ENCODE results near the gene NOS3. TPM values are rescaled to one million over a fixed set of nuclear protein-coding genes. Genes with fewer than 3 reads are reported as not detected.

The NOS3 gene
- polyA plus RNA-seq, 1 donor from 2014 or later, result not detected

- H3K27me3 ChIP-seq (ENCODE audit: insufficient read depth, low read depth, low read length), result no peaks in the 10 kb centered on the region
- H4K20me1 ChIP-seq (ENCODE audit: insufficient read depth), result no peaks in the 10 kb centered on the region
- H3K9me2 ChIP-seq (ENCODE audit: insufficient read depth, low read length), result no peaks in the 10 kb centered on the region
- H3K4me2 ChIP-seq (ENCODE audit: low read length), result no peak overlapping the region
- no peak for TF ChIP-seq POLR2AphosphoS5 (IDR thresholded peaks at IDR 0.05)
- no peak for TF ChIP-seq EZH2 (IDR thresholded peaks at IDR 0.05; ENCODE audit: borderline replicate concordance, insufficient read depth, low read length, poor library complexity, severe bottlenecking)
- no peak for TF ChIP-seq MXI1 (conservative IDR thresholded peaks at IDR 0.05; ENCODE audit: poor library complexity, severe bottlenecking)
- TF ChIP-seq TAF1 (IDR thresholded peaks at IDR 0.05; ENCODE audit: low read depth), result no peak
- TF ChIP-seq EP300 (conservative IDR thresholded peaks at IDR 0.05; ENCODE audit: poor library complexity, severe bottlenecking), result no peak
- TF ChIP-seq SMC3 (conservative IDR thresholded peaks at IDR 0.05; ENCODE audit: poor library complexity), result no peak
- TF ChIP-seq RAD21 (conservative IDR thresholded peaks at IDR 0.05), result no peak
- no peak for TF ChIP-seq REST (IDR thresholded peaks at IDR 0.05; ENCODE audit: borderline replicate concordance)
- TF ChIP-seq CTCF (IDR thresholded peaks at IDR 0.05; ENCODE audit: poor library complexity, severe bottlenecking), result no peak
- H3K79me2 ChIP-seq (replicated peaks; ENCODE audit: insufficient read depth, low read length), result peaks cover 3% of the 10 kb centered on the region
- H3K4me3 ChIP-seq (ENCODE audit: low read length), result no peak overlapping the region
- no peaks in the 10 kb centered on the region for H3K9me3 ChIP-seq (ENCODE audit: low read length)
- H2AFZ ChIP-seq (ENCODE audit: low read depth, low read length), result no peak overlapping the region
- no peaks in the 10 kb centered on the region for H3F3A ChIP-seq (ENCODE audit: insufficient read depth, low read length, poor library complexity, severe bottlenecking)
- no peak overlapping the region for H3K27ac ChIP-seq (ENCODE audit: low read length)
- H3K36me3 ChIP-seq (ENCODE audit: insufficient read depth, low read length), result no peaks in the 10 kb centered on the region
- H3K9ac ChIP-seq (ENCODE audit: low read length), result no peak overlapping the region
These were observed 42.4 kb downstream of the NOS3 start for GRCh38 chr7:151032936-151033863.

GRCh38 chr7:151033864-151034249 lies 43.0 kb downstream of the NOS3 start:
- TF ChIP-seq SMC3 (conservative IDR thresholded peaks at IDR 0.05; ENCODE audit: poor library complexity) (no peak), EZH2 (IDR thresholded peaks at IDR 0.05; ENCODE audit: borderline replicate concordance, insufficient read depth, low read length, poor library complexity, severe bottlenecking) (no peak), CTCF (IDR thresholded peaks at IDR 0.05; ENCODE audit: poor library complexity, severe bottlenecking) (no peak), REST (IDR thresholded peaks at IDR 0.05; ENCODE audit: borderline replicate concordance) (no peak)
- Histone ChIP-seq H3K4me2 (ENCODE audit: low read length) (no peak overlapping the region), H3K27me3 (ENCODE audit: insufficient read depth, low read depth, low read length) (no peaks in the 10 kb centered on the region), H3K79me2 (replicated peaks; ENCODE audit: insufficient read depth, low read length) (peaks cover 3% of the 10 kb centered on the region), H2AFZ (ENCODE audit: low read depth, low read length) (no peak overlapping the region), H4K20me1 (ENCODE audit: insufficient read depth) (no peaks in the 10 kb centered on the region), H3F3A (ENCODE audit: insufficient read depth, low read length, poor library complexity, severe bottlenecking) (no peaks in the 10 kb centered on the region), H3K9me3 (ENCODE audit: low read length) (no peaks in the 10 kb centered on the region), H3K9ac (ENCODE audit: low read length) (no peak overlapping the region), H3K9me2 (ENCODE audit: insufficient read depth, low read length) (no peaks in the 10 kb centered on the region), H3K4me3 (ENCODE audit: low read length) (no peak overlapping the region), H3K36me3 (ENCODE audit: insufficient read depth, low read length) (no peaks in the 10 kb centered on the region), H3K27ac (ENCODE audit: low read length) (no peak overlapping the region)
